ENCODE results near the gene PHLPP2.

The PHLPP2 gene

GRCh38 chr16:71625113-71625850 lies 99.2 kb downstream of the PHLPP2 start:
- Histone ChIP-seq H3K27me3 (ENCODE audit: insufficient read depth, low read length) (no peaks in the 10 kb centered on the region), H3K9me2 (ENCODE audit: low read depth, low read length) (no peaks in the 10 kb centered on the region), H4K20me1 (ENCODE audit: insufficient read depth, low read length) (no peaks in the 10 kb centered on the region), H3K27ac (ENCODE audit: low read depth, low read length, poor library complexity, severe bottlenecking) (no peak overlapping the region), H3F3A (ENCODE audit: insufficient read depth, low read length) (no peaks in the 10 kb centered on the region), H3K79me2 (ENCODE audit: insufficient read depth, low read length) (no peaks in the 10 kb centered on the region), H3K4me1 (ENCODE audit: insufficient read depth, low read length, severe bottlenecking) (no peaks in the 10 kb centered on the region), H3K4me2 (ENCODE audit: low read length) (no peak overlapping the region), H3K4me3 (ENCODE audit: low read depth, low read length, poor library complexity, severe bottlenecking) (no peak overlapping the region), H3K36me3 (ENCODE audit: insufficient read depth, low read length) (no peaks in the 10 kb centered on the region), H3K9me3 (ENCODE audit: low read length) (no peaks in the 10 kb centered on the region), H2AFZ (ENCODE audit: low read length) (no peak overlapping the region), H3K9ac (ENCODE audit: low read length) (no peak overlapping the region)
- TF ChIP-seq, protein P1, sequence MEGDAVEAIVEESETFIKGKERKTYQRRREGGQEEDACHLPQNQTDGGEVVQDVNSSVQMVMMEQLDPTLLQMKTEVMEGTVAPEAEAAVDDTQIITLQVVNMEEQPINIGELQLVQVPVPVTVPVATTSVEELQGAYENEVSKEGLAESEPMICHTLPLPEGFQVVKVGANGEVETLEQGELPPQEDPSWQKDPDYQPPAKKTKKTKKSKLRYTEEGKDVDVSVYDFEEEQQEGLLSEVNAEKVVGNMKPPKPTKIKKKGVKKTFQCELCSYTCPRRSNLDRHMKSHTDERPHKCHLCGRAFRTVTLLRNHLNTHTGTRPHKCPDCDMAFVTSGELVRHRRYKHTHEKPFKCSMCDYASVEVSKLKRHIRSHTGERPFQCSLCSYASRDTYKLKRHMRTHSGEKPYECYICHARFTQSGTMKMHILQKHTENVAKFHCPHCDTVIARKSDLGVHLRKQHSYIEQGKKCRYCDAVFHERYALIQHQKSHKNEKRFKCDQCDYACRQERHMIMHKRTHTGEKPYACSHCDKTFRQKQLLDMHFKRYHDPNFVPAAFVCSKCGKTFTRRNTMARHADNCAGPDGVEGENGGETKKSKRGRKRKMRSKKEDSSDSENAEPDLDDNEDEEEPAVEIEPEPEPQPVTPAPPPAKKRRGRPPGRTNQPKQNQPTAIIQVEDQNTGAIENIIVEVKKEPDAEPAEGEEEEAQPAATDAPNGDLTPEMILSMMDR (IDR thresholded peaks at IDR 0.05; ENCODE audit: low read length): no peak
- no peak for TF ChIP-seq EZH2 (IDR thresholded peaks at IDR 0.05; ENCODE audit: borderline replicate concordance, low read length)

DNA sequence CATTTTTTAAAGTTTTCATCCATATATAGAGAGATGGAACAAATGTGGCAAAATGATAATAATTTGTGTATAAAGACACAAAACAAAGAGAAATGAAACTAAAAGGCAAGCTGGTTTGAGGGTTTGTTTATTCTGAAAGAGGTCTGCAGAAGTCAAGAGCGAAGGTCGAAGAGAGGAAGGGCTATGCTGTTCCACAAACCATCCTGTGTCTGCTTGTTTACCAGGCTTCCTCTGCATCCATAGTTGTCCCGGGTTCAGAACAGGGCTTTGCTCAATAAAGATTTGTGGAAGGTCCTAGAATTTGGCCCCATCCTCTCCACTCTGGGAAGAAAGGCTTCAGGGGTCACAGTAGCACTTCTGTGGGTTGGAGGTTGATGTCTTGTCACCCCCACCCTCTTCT lies 100.9 kb downstream of the PHLPP2 start:
- no peaks in the 10 kb centered on the region for H3F3A ChIP-seq (ENCODE audit: insufficient read depth, low read length)
- no peak overlapping the region for H3K9ac ChIP-seq (ENCODE audit: low read length)
- H3K4me1 ChIP-seq (ENCODE audit: insufficient read depth, low read length, severe bottlenecking): no peaks in the 10 kb centered on the region
- H3K79me2 ChIP-seq (ENCODE audit: insufficient read depth, low read length): no peaks in the 10 kb centered on the region
- H3K4me2 ChIP-seq (ENCODE audit: low read length): no peak overlapping the region
- H3K36me3 ChIP-seq (ENCODE audit: insufficient read depth, low read length): no peaks in the 10 kb centered on the region
- no peaks in the 10 kb centered on the region for H3K9me2 ChIP-seq (ENCODE audit: low read depth, low read length)
- no peak overlapping the region for H3K4me3 ChIP-seq (ENCODE audit: low read depth, low read length, poor library complexity, severe bottlenecking)
- no peak overlapping the region for H2AFZ ChIP-seq (ENCODE audit: low read length)
- no peaks in the 10 kb centered on the region for H4K20me1 ChIP-seq (ENCODE audit: insufficient read depth, low read length)
- H3K27ac ChIP-seq (ENCODE audit: low read depth, low read length, poor library complexity, severe bottlenecking): no peak overlapping the region
- H3K27me3 ChIP-seq (ENCODE audit: insufficient read depth, low read length): no peaks in the 10 kb centered on the region
- TF ChIP-seq, protein P1 (IDR thresholded peaks at IDR 0.05; ENCODE audit: low read length): no peak
- TF ChIP-seq EZH2 (IDR thresholded peaks at IDR 0.05; ENCODE audit: borderline replicate concordance, low read length): no peak
- H3K9me3 ChIP-seq (ENCODE audit: low read length): no peaks in the 10 kb centered on the region

GRCh38 chr16:71622088-71622487 lies 102.4 kb downstream of the PHLPP2 start:
- no peak overlapping the region for H3K4me2 ChIP-seq (ENCODE audit: low read length)

More at GRCh38 chr16:71622088-71622487, 102.4 kb downstream of the PHLPP2 start:
- Histone ChIP-seq H3K9me2 (ENCODE audit: low read depth, low read length) (no peaks in the 10 kb centered on the region), H3F3A (ENCODE audit: insufficient read depth, low read length) (no peaks in the 10 kb centered on the region), H3K27me3 (ENCODE audit: insufficient read depth, low read length) (no peaks in the 10 kb centered on the region), H3K9ac (ENCODE audit: low read length) (no peak overlapping the region), H3K4me1 (ENCODE audit: insufficient read depth, low read length, severe bottlenecking) (no peaks in the 10 kb centered on the region), H3K27ac (ENCODE audit: low read depth, low read length, poor library complexity, severe bottlenecking) (no peak overlapping the region), H3K4me3 (ENCODE audit: low read depth, low read length, poor library complexity, severe bottlenecking) (no peak overlapping the region), H3K79me2 (ENCODE audit: insufficient read depth, low read length) (no peaks in the 10 kb centered on the region), H3K36me3 (ENCODE audit: insufficient read depth, low read length) (no peaks in the 10 kb centered on the region), H2AFZ (ENCODE audit: low read length) (no peak overlapping the region), H3K9me3 (ENCODE audit: low read length) (no peaks in the 10 kb centered on the region), H4K20me1 (ENCODE audit: insufficient read depth, low read length) (no peaks in the 10 kb centered on the region)
- TF ChIP-seq EZH2 (IDR thresholded peaks at IDR 0.05; ENCODE audit: borderline replicate concordance, low read length): no peak
- TF ChIP-seq, protein P1 (IDR thresholded peaks at IDR 0.05; ENCODE audit: low read length): no peak

Measured in OCI-LY1 (cell line).